Breast epithelium (tissue), 4 donors: ENCODE data around the gene FIG4. TPM values are rescaled to one million over a fixed set of nuclear protein-coding genes. Genes with fewer than 3 reads are reported as not detected.
"Not testable (repeated sequence)": the region's sequence is repeated elsewhere in the genome, so short reads cannot be mapped to it uniquely, and the experiment has no call there.

Experiments used
- DNase-seq, 2 donors: peaks; one replicate each; pipeline ENCODE4 v3.0.0-alpha.2; 2019; ENCODE audit warnings: low spot score in 2 of 2
- H3K27ac ChIP-seq, 2 donors: fragments of 200-600 bp; sonication (generic) in 1 of 2; one replicate each; pipeline ENCODE4 v1.5.1; 2016 to 2019; ENCODE audit warnings: mild to moderate bottlenecking in 1 of 2
- H3K27me3 ChIP-seq, 2 donors: fragments of 200-600 bp; sonication (generic) in 1 of 2; one replicate each; pipeline versions ENCODE4 v1.5.1 to v1.6.0; 2017 to 2019; ENCODE audit warnings: control low read depth in 1 of 2, mild to moderate bottlenecking in 1 of 2
- H3K36me3 ChIP-seq: fragments of 200-600 bp; one replicate; pipeline ENCODE4 v1.5.1; 2019
- H3K4me1 ChIP-seq, 2 donors: fragments of 200-600 bp; sonication (generic); one replicate each; pipeline ENCODE4 v1.5.1; 2016 to 2019; ENCODE audit warnings: control low read depth in 1 of 2
- H3K4me3 ChIP-seq, 3 donors: fragments of 200-600 bp; sonication (generic); 1 replicate in 2 of 3; 2 replicates in 1 of 3; pipeline ENCODE4 v1.5.1; 2016 to 2019; ENCODE audit warnings: mild to moderate bottlenecking in 3 of 3, moderate library complexity in 2 of 3
- H3K9me3 ChIP-seq, 2 donors: fragments of 200-600 bp; sonication (generic) in 1 of 2; one replicate each; pipeline ENCODE4 v1.5.1; 2016 to 2019; ENCODE audit warnings: control low read depth in 1 of 2
- CTCF ChIP-seq, 3 donors: fragments of 450-650 bp; IDR thresholded peaks; one replicate each; pipeline ENCODE4 v1.5.1; 2016 to 2017; ENCODE audit warnings: antibody characterized with exemption in 3 of 3, mild to moderate bottlenecking in 3 of 3, moderate library complexity in 3 of 3
- POLR2A ChIP-seq: fragments of 450-650 bp; IDR thresholded peaks from one replicate; pipeline ENCODE4 v1.6.1; 2016; ENCODE audit warnings: antibody characterized with exemption, mild to moderate bottlenecking, moderate library complexity
- POLR2AphosphoS5 ChIP-seq, 3 donors: sonication (generic); formaldehyde crosslinking; IDR thresholded peaks; one replicate each; pipeline ENCODE4 v1.6.1; 2017; ENCODE audit warnings: antibody characterized with exemption in 3 of 3
- intact Hi-C: fragments of 100-400 bp; cut with DNase I; formaldehyde crosslinking; loops from one replicate; pipeline ENCODE4 v1.15.1; 2023; ENCODE audit warnings: low total_unique reads
- total RNA-seq, 3 donors: library from RNA; depleted of rRNA; stranded (reverse); fragments of >200 nt; gene quantifications; one replicate each; pipeline ENCODE4 v1.1.0, GENCODE V29; 2016

FIG4 gene
- total RNA-seq, 3 donors from 2014 or later, result 18.2 to 29.6 (median 18.4) TPM

- intact Hi-C loops, result no loop called here
- Histone ChIP-seq H3K27ac (no peak overlapping the region), H3K27me3 (no peaks in the 10 kb centered on the region), H3K36me3 (no peaks in the 10 kb centered on the region), H3K4me3 (no peak overlapping the region), H3K9me3 (no peaks in the 10 kb centered on the region), H3K4me1 (no peaks in the 10 kb centered on the region)
- DNase-seq, result no peak
- no peak for TF ChIP-seq POLR2A
These were observed 75.1 kb downstream of the FIG4 start for GRCh38 chr6:109766167-109766566.

- no peaks in the 10 kb centered on the region for H3K9me3 ChIP-seq
- DNase-seq, result no peak
- no peak overlapping the region for H3K4me3 ChIP-seq
- H3K27ac ChIP-seq, result no peak overlapping the region
- no peaks in the 10 kb centered on the region for H3K36me3 ChIP-seq
- no peaks in the 10 kb centered on the region for H3K27me3 ChIP-seq
- H3K4me1 ChIP-seq, result no peaks in the 10 kb centered on the region
- intact Hi-C loops, result no loop called here
- TF ChIP-seq POLR2A (no peak), CTCF (IDR thresholded peaks at IDR 0.05) (no peak), POLR2AphosphoS5 (IDR thresholded peaks at IDR 0.05) (no peak)
These were observed 76.9 kb downstream of the FIG4 start for GRCh38 chr6:109767961-109768360.

- H3K4me1 ChIP-seq, result no peaks in the 10 kb centered on the region
- H3K36me3 ChIP-seq, result no peaks in the 10 kb centered on the region
- no peaks in the 10 kb centered on the region for H3K27me3 ChIP-seq
- no peaks in the 10 kb centered on the region for H3K9me3 ChIP-seq
- intact Hi-C loops, result no loop called here
- no peak overlapping the region for H3K27ac ChIP-seq
- TF ChIP-seq CTCF (IDR thresholded peaks at IDR 0.05) (no peak), POLR2AphosphoS5 (IDR thresholded peaks at IDR 0.05) (no peak), POLR2A (no peak)
- no peak overlapping the region for H3K4me3 ChIP-seq
- DNase-seq, result no peak
These were observed 77.4 kb downstream of the FIG4 start for GRCh38 chr6:109768485-109768884.

GRCh38 chr6:109769213-109769612 lies 78.1 kb downstream of the FIG4 start:
- intact Hi-C loops, result no loop called here
- no peaks in the 10 kb centered on the region for H3K36me3 ChIP-seq
- H3K4me1 ChIP-seq, result no peaks in the 10 kb centered on the region
- no peak overlapping the region for H3K27ac ChIP-seq
- no peak overlapping the region for H3K4me3 ChIP-seq
- TF ChIP-seq CTCF (IDR thresholded peaks at IDR 0.05) (no peak), POLR2A (no peak), POLR2AphosphoS5 (IDR thresholded peaks at IDR 0.05) (no peak)
- no peak for DNase-seq
- no peaks in the 10 kb centered on the region for H3K9me3 ChIP-seq
- no peaks in the 10 kb centered on the region for H3K27me3 ChIP-seq

- H3K27me3 ChIP-seq, result no peaks in the 10 kb centered on the region
- intact Hi-C loops, result loop anchor here (1.0 kb wide), 1 partner anchor 27 kb away; no protein-coding TSS in a partner anchor
- H3K4me3 ChIP-seq, result no peak overlapping the region
- H3K4me1 ChIP-seq, result no peaks in the 10 kb centered on the region
- no peak overlapping the region for H3K27ac ChIP-seq
- DNase-seq, result no peak
- H3K9me3 ChIP-seq, result no peaks in the 10 kb centered on the region
- no peaks in the 10 kb centered on the region for H3K36me3 ChIP-seq
- TF ChIP-seq POLR2A (no peak), CTCF (IDR thresholded peaks at IDR 0.05) (no peak), POLR2AphosphoS5 (IDR thresholded peaks at IDR 0.05) (no peak)
These were observed 79.0 kb downstream of the FIG4 start for GRCh38 chr6:109770047-109770446.

- H3K27ac ChIP-seq, result no peak overlapping the region
- no peak overlapping the region for H3K4me3 ChIP-seq
- H3K9me3 ChIP-seq, result no peaks in the 10 kb centered on the region
- H3K36me3 ChIP-seq, result no peaks in the 10 kb centered on the region
- no peak for TF ChIP-seq POLR2AphosphoS5 (IDR thresholded peaks at IDR 0.05)
- TF ChIP-seq CTCF (IDR thresholded peaks at IDR 0.05), result no peak
- TF ChIP-seq POLR2A, result no peak
- H3K4me1 ChIP-seq, result no peaks in the 10 kb centered on the region
- DNase-seq, result no peak
- H3K27me3 ChIP-seq, result no peaks in the 10 kb centered on the region
- intact Hi-C loops, result loop anchor here (1.0 kb wide), 1 partner anchor 27 kb away; no protein-coding TSS in a partner anchor
These were observed 79.7 kb downstream of the FIG4 start for GRCh38 chr6:109770779-109771178.

- H3K9me3 ChIP-seq, H3K4me1 ChIP-seq, H3K27ac ChIP-seq, H3K36me3 ChIP-seq, intact Hi-C loops, H3K27me3 ChIP-seq, DNase-seq, H3K4me3 ChIP-seq: not testable (repeated sequence)
These were observed 81.1 kb downstream of the FIG4 start for GRCh38 chr6:109771939-109772755.
